ENCODE results near the gene LPAR3.

DNA sequence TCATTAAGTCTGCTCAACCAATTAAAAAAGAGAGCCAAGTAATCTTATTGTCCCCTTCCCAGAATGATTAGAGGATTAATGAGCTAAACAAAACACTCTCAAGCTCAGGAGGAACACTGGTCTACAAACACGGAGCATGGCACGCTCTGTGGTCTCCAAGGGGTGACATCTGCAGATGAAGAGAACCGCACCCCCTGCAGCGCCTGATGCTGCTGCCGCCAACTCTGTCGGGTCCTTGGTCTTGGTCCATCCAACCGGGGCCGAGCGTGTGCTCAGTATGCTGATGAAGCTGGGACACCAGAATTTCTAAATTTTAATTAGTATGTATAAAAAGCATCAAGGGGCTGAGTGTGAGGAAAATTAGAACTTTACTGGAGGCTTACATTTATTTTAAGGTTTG lies 82.7 kb downstream of the LPAR3 start:
- TF ChIP-seq, protein P1, sequence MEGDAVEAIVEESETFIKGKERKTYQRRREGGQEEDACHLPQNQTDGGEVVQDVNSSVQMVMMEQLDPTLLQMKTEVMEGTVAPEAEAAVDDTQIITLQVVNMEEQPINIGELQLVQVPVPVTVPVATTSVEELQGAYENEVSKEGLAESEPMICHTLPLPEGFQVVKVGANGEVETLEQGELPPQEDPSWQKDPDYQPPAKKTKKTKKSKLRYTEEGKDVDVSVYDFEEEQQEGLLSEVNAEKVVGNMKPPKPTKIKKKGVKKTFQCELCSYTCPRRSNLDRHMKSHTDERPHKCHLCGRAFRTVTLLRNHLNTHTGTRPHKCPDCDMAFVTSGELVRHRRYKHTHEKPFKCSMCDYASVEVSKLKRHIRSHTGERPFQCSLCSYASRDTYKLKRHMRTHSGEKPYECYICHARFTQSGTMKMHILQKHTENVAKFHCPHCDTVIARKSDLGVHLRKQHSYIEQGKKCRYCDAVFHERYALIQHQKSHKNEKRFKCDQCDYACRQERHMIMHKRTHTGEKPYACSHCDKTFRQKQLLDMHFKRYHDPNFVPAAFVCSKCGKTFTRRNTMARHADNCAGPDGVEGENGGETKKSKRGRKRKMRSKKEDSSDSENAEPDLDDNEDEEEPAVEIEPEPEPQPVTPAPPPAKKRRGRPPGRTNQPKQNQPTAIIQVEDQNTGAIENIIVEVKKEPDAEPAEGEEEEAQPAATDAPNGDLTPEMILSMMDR (conservative IDR thresholded peaks at IDR 0.05 in 1 of 2, IDR thresholded peaks at IDR 0.05 in 1 of 2; ENCODE audit: extremely low read depth in 1 of 2, insufficient read depth in 1 of 2, low read depth in 1 of 2, low read length in 2 of 2): no peak
- TF ChIP-seq EZH2 (IDR thresholded peaks at IDR 0.05; ENCODE audit: borderline replicate concordance, low read length): no peak

Data from mammary epithelial cell (primary cell).